ENCODE data around the gene SUMO2.

DNA sequence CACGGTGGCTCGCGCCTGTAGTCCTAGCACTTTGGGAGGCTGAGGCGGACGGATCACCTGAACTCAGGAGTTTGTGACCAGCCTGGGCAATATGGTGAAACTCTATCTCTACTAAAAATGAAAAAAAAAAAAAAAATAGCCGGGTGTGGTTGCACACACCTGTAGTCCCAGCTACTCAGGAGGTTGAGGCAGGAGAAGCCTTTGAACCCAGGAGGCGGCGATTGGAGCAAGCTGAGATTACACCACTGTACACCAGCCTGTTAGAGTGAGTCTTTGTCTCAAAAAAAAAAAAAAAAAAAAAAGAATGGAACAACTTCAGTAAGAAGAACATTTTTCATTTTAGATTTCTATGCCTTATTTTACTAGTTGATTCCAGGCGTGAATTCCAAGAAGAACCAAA is 25.4 kb upstream of the SUMO2 start:
- TF ChIP-seq, protein P1, sequence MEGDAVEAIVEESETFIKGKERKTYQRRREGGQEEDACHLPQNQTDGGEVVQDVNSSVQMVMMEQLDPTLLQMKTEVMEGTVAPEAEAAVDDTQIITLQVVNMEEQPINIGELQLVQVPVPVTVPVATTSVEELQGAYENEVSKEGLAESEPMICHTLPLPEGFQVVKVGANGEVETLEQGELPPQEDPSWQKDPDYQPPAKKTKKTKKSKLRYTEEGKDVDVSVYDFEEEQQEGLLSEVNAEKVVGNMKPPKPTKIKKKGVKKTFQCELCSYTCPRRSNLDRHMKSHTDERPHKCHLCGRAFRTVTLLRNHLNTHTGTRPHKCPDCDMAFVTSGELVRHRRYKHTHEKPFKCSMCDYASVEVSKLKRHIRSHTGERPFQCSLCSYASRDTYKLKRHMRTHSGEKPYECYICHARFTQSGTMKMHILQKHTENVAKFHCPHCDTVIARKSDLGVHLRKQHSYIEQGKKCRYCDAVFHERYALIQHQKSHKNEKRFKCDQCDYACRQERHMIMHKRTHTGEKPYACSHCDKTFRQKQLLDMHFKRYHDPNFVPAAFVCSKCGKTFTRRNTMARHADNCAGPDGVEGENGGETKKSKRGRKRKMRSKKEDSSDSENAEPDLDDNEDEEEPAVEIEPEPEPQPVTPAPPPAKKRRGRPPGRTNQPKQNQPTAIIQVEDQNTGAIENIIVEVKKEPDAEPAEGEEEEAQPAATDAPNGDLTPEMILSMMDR (IDR thresholded peaks at IDR 0.05) = no peak
- TF ChIP-seq POLR2AphosphoS5 (IDR thresholded peaks at IDR 0.05) (no peak), POLR2A (IDR thresholded peaks at IDR 0.05) (no peak)

Measured in suprapubic skin (tissue), 4 donors.